ENCODE results near the gene NRXN3.

Gene NRXN3

GRCh38 chr14:79356040-79356439, 1185.9 kb downstream of the NRXN3 start:
- Histone ChIP-seq H3K9me3 (ENCODE audit: control insufficient read depth, low read length) (no peaks in the 10 kb centered on the region), H3K27ac (ENCODE audit: insufficient read depth, low read depth, low read length, poor library complexity, severe bottlenecking) (no peak overlapping the region), H3K4me1 (ENCODE audit: control insufficient read depth, insufficient read depth, low read length) (peaks cover 19% of the 10 kb centered on the region), H3K27me3 (ENCODE audit: control insufficient read depth, insufficient read depth, low read length, poor library complexity, severe bottlenecking) (no peaks in the 10 kb centered on the region), H3K4me3 (ENCODE audit: insufficient read depth, low read depth, low read length) (no peak overlapping the region), H3K36me3 (ENCODE audit: control insufficient read depth, insufficient read depth, low read length) (no peaks in the 10 kb centered on the region)
- 23 to 25% methylated on average over 2 of the region's 2 CpGs for WGBS, 2 experiments

- Histone ChIP-seq H3K36me3 (ENCODE audit: control insufficient read depth, insufficient read depth, low read length) (no peaks in the 10 kb centered on the region), H3K9me3 (ENCODE audit: control insufficient read depth, low read length) (no peaks in the 10 kb centered on the region), H3K27ac (ENCODE audit: insufficient read depth, low read depth, low read length, poor library complexity, severe bottlenecking) (no peak overlapping the region), H3K4me1 (ENCODE audit: control insufficient read depth, insufficient read depth, low read length) (peaks cover 18% of the 10 kb centered on the region), H3K27me3 (ENCODE audit: control insufficient read depth, insufficient read depth, low read length, poor library complexity, severe bottlenecking) (no peaks in the 10 kb centered on the region), H3K4me3 (ENCODE audit: insufficient read depth, low read depth, low read length) (no peak overlapping the region)
- WGBS, 2 experiments = 94 to 96% methylated on average over 2 of the region's 2 CpGs
Observed at GRCh38 chr14:79357307-79357706, 1187.1 kb downstream of the NRXN3 start.

GRCh38 chr14:79363291-79363690, 1193.1 kb downstream of the NRXN3 start:
- 90% methylated on average over 3 of the region's 3 CpGs for WGBS, 2 experiments

GRCh38 chr14:79369359-79370332, 1199.5 kb downstream of the NRXN3 start:
- Histone ChIP-seq H3K27ac (ENCODE audit: insufficient read depth, low read depth, low read length, poor library complexity, severe bottlenecking) (no peak overlapping the region), H3K4me3 (ENCODE audit: insufficient read depth, low read depth, low read length) (no peak overlapping the region), H3K27me3 (ENCODE audit: control insufficient read depth, insufficient read depth, low read length, poor library complexity, severe bottlenecking) (no peaks in the 10 kb centered on the region), H3K9me3 (ENCODE audit: control insufficient read depth, low read length) (no peaks in the 10 kb centered on the region), H3K4me1 (ENCODE audit: control insufficient read depth, insufficient read depth, low read length) (no peaks in the 10 kb centered on the region), H3K36me3 (ENCODE audit: control insufficient read depth, insufficient read depth, low read length) (no peaks in the 10 kb centered on the region)
- WGBS, 2 experiments = 92 to 95% methylated on average over 10 of the region's 10 CpGs

More at GRCh38 chr14:79363291-79363690, 1193.1 kb downstream of the NRXN3 start:
- Histone ChIP-seq H3K4me3 (ENCODE audit: insufficient read depth, low read depth, low read length) (no peak overlapping the region), H3K36me3 (ENCODE audit: control insufficient read depth, insufficient read depth, low read length) (no peaks in the 10 kb centered on the region), H3K9me3 (ENCODE audit: control insufficient read depth, low read length) (no peaks in the 10 kb centered on the region), H3K4me1 (ENCODE audit: control insufficient read depth, insufficient read depth, low read length) (no peaks in the 10 kb centered on the region), H3K27me3 (ENCODE audit: control insufficient read depth, insufficient read depth, low read length, poor library complexity, severe bottlenecking) (no peaks in the 10 kb centered on the region), H3K27ac (ENCODE audit: insufficient read depth, low read depth, low read length, poor library complexity, severe bottlenecking) (no peak overlapping the region)

- WGBS, 2 experiments = 92 to 95% methylated on average over 1 of the region's 1 CpG
- H3K4me3 ChIP-seq (ENCODE audit: insufficient read depth, low read depth, low read length) = no peak overlapping the region
- H3K9me3 ChIP-seq (ENCODE audit: control insufficient read depth, low read length) = no peaks in the 10 kb centered on the region
- no peaks in the 10 kb centered on the region for H3K4me1 ChIP-seq (ENCODE audit: control insufficient read depth, insufficient read depth, low read length)
- H3K27me3 ChIP-seq (ENCODE audit: control insufficient read depth, insufficient read depth, low read length, poor library complexity, severe bottlenecking) = no peaks in the 10 kb centered on the region
- H3K36me3 ChIP-seq (ENCODE audit: control insufficient read depth, insufficient read depth, low read length) = no peaks in the 10 kb centered on the region
- H3K27ac ChIP-seq (ENCODE audit: insufficient read depth, low read depth, low read length, poor library complexity, severe bottlenecking) = no peak overlapping the region
Observed at GRCh38 chr14:79370969-79371368, 1200.8 kb downstream of the NRXN3 start.

GRCh38 chr14:79373451-79373850, 1203.3 kb downstream of the NRXN3 start:
- Histone ChIP-seq H3K4me1 (ENCODE audit: control insufficient read depth, insufficient read depth, low read length) (peaks cover 5% of the 10 kb centered on the region), H3K4me3 (ENCODE audit: insufficient read depth, low read depth, low read length) (no peak overlapping the region), H3K9me3 (ENCODE audit: control insufficient read depth, low read length) (no peaks in the 10 kb centered on the region), H3K36me3 (ENCODE audit: control insufficient read depth, insufficient read depth, low read length) (no peaks in the 10 kb centered on the region), H3K27ac (ENCODE audit: insufficient read depth, low read depth, low read length, poor library complexity, severe bottlenecking) (no peak overlapping the region), H3K27me3 (ENCODE audit: control insufficient read depth, insufficient read depth, low read length, poor library complexity, severe bottlenecking) (no peaks in the 10 kb centered on the region)
- 91 to 92% methylated on average over 4 to 5 of the region's 6 CpGs for WGBS, 2 experiments

GRCh38 chr14:79375356-79375755, 1205.2 kb downstream of the NRXN3 start:
- H3K4me3 ChIP-seq (ENCODE audit: insufficient read depth, low read depth, low read length) = no peak overlapping the region
- no peak overlapping the region for H3K27ac ChIP-seq (ENCODE audit: insufficient read depth, low read depth, low read length, poor library complexity, severe bottlenecking)
- no peaks in the 10 kb centered on the region for H3K36me3 ChIP-seq (ENCODE audit: control insufficient read depth, insufficient read depth, low read length)
- 81 to 84% methylated on average over 6 of the region's 7 CpGs for WGBS, 2 experiments
- no peaks in the 10 kb centered on the region for H3K9me3 ChIP-seq (ENCODE audit: control insufficient read depth, low read length)
- peaks cover 6% of the 10 kb centered on the region for H3K4me1 ChIP-seq (ENCODE audit: control insufficient read depth, insufficient read depth, low read length)
- no peaks in the 10 kb centered on the region for H3K27me3 ChIP-seq (ENCODE audit: control insufficient read depth, insufficient read depth, low read length, poor library complexity, severe bottlenecking)

- no peaks in the 10 kb centered on the region for H3K36me3 ChIP-seq (ENCODE audit: control insufficient read depth, insufficient read depth, low read length)
- H3K4me1 ChIP-seq (ENCODE audit: control insufficient read depth, insufficient read depth, low read length) = peaks cover 6% of the 10 kb centered on the region
- H3K4me3 ChIP-seq (ENCODE audit: insufficient read depth, low read depth, low read length) = no peak overlapping the region
- H3K27ac ChIP-seq (ENCODE audit: insufficient read depth, low read depth, low read length, poor library complexity, severe bottlenecking) = no peak overlapping the region
- H3K9me3 ChIP-seq (ENCODE audit: control insufficient read depth, low read length) = no peaks in the 10 kb centered on the region
- WGBS, 2 experiments = 80 to 88% methylated on average over 1 of the region's 1 CpG
- H3K27me3 ChIP-seq (ENCODE audit: control insufficient read depth, insufficient read depth, low read length, poor library complexity, severe bottlenecking) = no peaks in the 10 kb centered on the region
Observed at GRCh38 chr14:79376557-79376956, 1206.4 kb downstream of the NRXN3 start.

- no peaks in the 10 kb centered on the region for H3K27me3 ChIP-seq (ENCODE audit: control insufficient read depth, insufficient read depth, low read length, poor library complexity, severe bottlenecking)
- no peak overlapping the region for H3K4me3 ChIP-seq (ENCODE audit: insufficient read depth, low read depth, low read length)
- H3K27ac ChIP-seq (ENCODE audit: insufficient read depth, low read depth, low read length, poor library complexity, severe bottlenecking) = no peak overlapping the region
- H3K9me3 ChIP-seq (ENCODE audit: control insufficient read depth, low read length) = no peaks in the 10 kb centered on the region
- peaks cover 6% of the 10 kb centered on the region for H3K4me1 ChIP-seq (ENCODE audit: control insufficient read depth, insufficient read depth, low read length)
- H3K36me3 ChIP-seq (ENCODE audit: control insufficient read depth, insufficient read depth, low read length) = no peaks in the 10 kb centered on the region
- WGBS, 2 experiments = 26% methylated on average over 2 of the region's 2 CpGs
Observed at GRCh38 chr14:79378020-79378419, 1207.8 kb downstream of the NRXN3 start.

GRCh38 chr14:79379266-79379665, 1209.1 kb downstream of the NRXN3 start:
- H3K4me3 ChIP-seq (ENCODE audit: insufficient read depth, low read depth, low read length) = no peak overlapping the region
- H3K27ac ChIP-seq (ENCODE audit: insufficient read depth, low read depth, low read length, poor library complexity, severe bottlenecking) = no peak overlapping the region
- no peaks in the 10 kb centered on the region for H3K27me3 ChIP-seq (ENCODE audit: control insufficient read depth, insufficient read depth, low read length, poor library complexity, severe bottlenecking)
- 88 to 92% methylated on average over 5 of the region's 5 CpGs for WGBS, 2 experiments
- H3K9me3 ChIP-seq (ENCODE audit: control insufficient read depth, low read length) = no peaks in the 10 kb centered on the region
- no peaks in the 10 kb centered on the region for H3K36me3 ChIP-seq (ENCODE audit: control insufficient read depth, insufficient read depth, low read length)
- peaks cover 6% of the 10 kb centered on the region for H3K4me1 ChIP-seq (ENCODE audit: control insufficient read depth, insufficient read depth, low read length)
